Measurements from ENCODE around the gene AOPEP. TPM values are rescaled to one million over a fixed set of nuclear protein-coding genes. Genes with fewer than 3 reads are reported as not detected.

AOPEP gene
- total RNA-seq, 1 donor from 2014 or later = 75.3 TPM

DNA sequence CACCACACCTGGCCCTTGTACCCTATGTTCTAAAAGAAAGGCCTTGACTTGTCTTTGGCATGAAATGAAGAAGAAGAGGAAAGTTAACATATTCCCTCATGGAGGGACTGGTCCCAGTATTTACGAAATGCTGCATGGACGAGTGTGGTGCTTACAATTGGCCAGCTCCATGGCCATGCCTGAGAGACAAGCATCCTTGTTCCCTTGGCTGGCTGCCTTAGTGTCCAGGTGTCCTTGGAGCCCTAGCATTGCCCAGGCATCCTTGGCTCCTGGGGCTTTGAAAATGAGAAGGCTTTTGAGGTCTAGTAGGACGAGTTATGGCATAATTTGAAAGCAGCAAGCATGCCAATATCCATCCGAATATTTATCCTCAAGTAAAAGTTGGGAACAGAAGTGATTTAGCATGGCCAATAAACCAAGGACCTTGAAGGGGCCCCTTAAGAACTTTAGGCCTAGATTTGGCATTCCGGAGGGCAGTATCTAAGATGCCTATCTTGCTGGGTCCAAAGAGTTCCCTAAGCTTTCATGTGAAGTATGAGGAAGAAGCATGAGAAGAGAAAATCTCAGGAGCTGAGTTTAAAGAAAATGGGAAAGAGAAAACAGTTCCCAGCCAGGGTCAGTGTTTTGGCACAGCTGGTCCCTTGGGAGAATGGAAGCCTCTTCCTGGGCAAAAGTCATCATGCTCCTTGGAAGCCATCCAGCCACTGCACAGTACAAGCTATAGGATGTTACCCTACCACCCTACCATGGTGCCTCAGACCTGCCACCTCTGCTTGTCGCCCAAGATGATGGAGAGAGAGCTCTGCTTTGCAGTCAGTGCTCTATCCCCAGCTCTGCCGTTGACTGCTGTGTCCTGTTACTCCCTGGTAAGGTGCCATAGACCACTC is 91.0 kb downstream of the AOPEP start:
- H2AFZ ChIP-seq (ENCODE audit: low read depth, low read length) = no peak overlapping the region
- FAIRE-seq (no peak), DNase-seq (ENCODE audit: low read depth) (no peak)
- no peaks in the 10 kb centered on the region for H3K27me3 ChIP-seq (ENCODE audit: insufficient read depth, low read length)
- no peaks in the 10 kb centered on the region for H3K27me3 Mint-ChIP-seq (ENCODE audit: low read depth, unreplicated experiment)
- H4K20me1 ChIP-seq (ENCODE audit: insufficient read depth, low read length) = no peaks in the 10 kb centered on the region
- H3K4me3 Mint-ChIP-seq (ENCODE audit: unreplicated experiment) = no peak overlapping the region
- no peaks in the 10 kb centered on the region for H3K9me3 ChIP-seq (ENCODE audit: insufficient read depth, low read depth, low read length)
- no peak for TF ChIP-seq CTCF (IDR thresholded peaks at IDR 0.05; ENCODE audit: insufficient read depth, low read depth, low read length)
- no peak overlapping the region for H3K9ac ChIP-seq (ENCODE audit: low read length)
- H3K79me2 ChIP-seq (ENCODE audit: insufficient read depth, low read length) = no peaks in the 10 kb centered on the region
- H3K36me3 Mint-ChIP-seq (ENCODE audit: low read depth, unreplicated experiment) = peaks cover 30% of the 10 kb centered on the region
- H3K4me3 ChIP-seq (ENCODE audit: insufficient read depth, low read depth, low read length) = no peak overlapping the region
- no peaks in the 10 kb centered on the region for H3K36me3 ChIP-seq (ENCODE audit: insufficient read depth, low read length)
- no peaks in the 10 kb centered on the region for H3K9me3 Mint-ChIP-seq (ENCODE audit: unreplicated experiment)
- peak overlapping the region; percentile 58 for H3K27ac Mint-ChIP-seq (ENCODE audit: unreplicated experiment)
- no peak overlapping the region for H3K27ac ChIP-seq (ENCODE audit: low read depth, low read length)
- H3K4me2 ChIP-seq (ENCODE audit: low read length) = no peak overlapping the region
- H3K4me1 ChIP-seq (ENCODE audit: insufficient read depth, low read length) = peaks cover 20% of the 10 kb centered on the region
- peaks cover 35% of the 10 kb centered on the region for H3K4me1 Mint-ChIP-seq (ENCODE audit: low read depth, unreplicated experiment)

GRCh38 chr9:94818178-94818541 is 91.7 kb downstream of the AOPEP start:
- Histone ChIP-seq H3K9me3 (ENCODE audit: insufficient read depth, low read depth, low read length) (no peaks in the 10 kb centered on the region), H2AFZ (ENCODE audit: low read depth, low read length) (no peak overlapping the region), H3K9ac (ENCODE audit: low read length) (no peak overlapping the region), H3K36me3 (ENCODE audit: insufficient read depth, low read length) (no peaks in the 10 kb centered on the region), H3K27me3 (ENCODE audit: insufficient read depth, low read length) (no peaks in the 10 kb centered on the region), H4K20me1 (ENCODE audit: insufficient read depth, low read length) (no peaks in the 10 kb centered on the region), H3K4me1 (ENCODE audit: insufficient read depth, low read length) (peaks cover 20% of the 10 kb centered on the region), H3K4me2 (ENCODE audit: low read length) (no peak overlapping the region), H3K27ac (ENCODE audit: low read depth, low read length) (no peak overlapping the region), H3K4me3 (ENCODE audit: insufficient read depth, low read depth, low read length) (no peak overlapping the region), H3K79me2 (ENCODE audit: insufficient read depth, low read length) (no peaks in the 10 kb centered on the region)
- Mint-ChIP-seq H3K9me3 (ENCODE audit: unreplicated experiment) (no peaks in the 10 kb centered on the region), H3K36me3 (ENCODE audit: low read depth, unreplicated experiment) (peaks cover 34% of the 10 kb centered on the region), H3K27ac (ENCODE audit: unreplicated experiment) (no peak overlapping the region), H3K27me3 (ENCODE audit: low read depth, unreplicated experiment) (no peaks in the 10 kb centered on the region), H3K4me1 (ENCODE audit: low read depth, unreplicated experiment) (peaks cover 33% of the 10 kb centered on the region), H3K4me3 (ENCODE audit: unreplicated experiment) (no peak overlapping the region)
- DNase-seq (ENCODE audit: low read depth) (peak; percentile 51), FAIRE-seq (no peak)
- TF ChIP-seq EZH2 (IDR thresholded peaks at IDR 0.05; ENCODE audit: insufficient read depth, low read length) = no peak
- no peak for TF ChIP-seq CTCF (IDR thresholded peaks at IDR 0.05; ENCODE audit: insufficient read depth, low read depth, low read length)

GRCh38 chr9:94819161-94819687 is 92.7 kb downstream of the AOPEP start:
- Mint-ChIP-seq H3K4me3 (ENCODE audit: unreplicated experiment) (no peak overlapping the region), H3K9me3 (ENCODE audit: unreplicated experiment) (no peaks in the 10 kb centered on the region), H3K27me3 (ENCODE audit: low read depth, unreplicated experiment) (no peaks in the 10 kb centered on the region), H3K27ac (ENCODE audit: unreplicated experiment) (no peak overlapping the region), H3K4me1 (ENCODE audit: low read depth, unreplicated experiment) (peaks cover 27% of the 10 kb centered on the region), H3K36me3 (ENCODE audit: low read depth, unreplicated experiment) (peaks cover 35% of the 10 kb centered on the region)
- Histone ChIP-seq H2AFZ (ENCODE audit: low read depth, low read length) (no peak overlapping the region), H3K4me1 (ENCODE audit: insufficient read depth, low read length) (peaks cover 20% of the 10 kb centered on the region), H3K27ac (ENCODE audit: low read depth, low read length) (no peak overlapping the region), H3K79me2 (ENCODE audit: insufficient read depth, low read length) (no peaks in the 10 kb centered on the region), H3K9ac (ENCODE audit: low read length) (no peak overlapping the region), H3K27me3 (ENCODE audit: insufficient read depth, low read length) (no peaks in the 10 kb centered on the region), H4K20me1 (ENCODE audit: insufficient read depth, low read length) (no peaks in the 10 kb centered on the region), H3K9me3 (ENCODE audit: insufficient read depth, low read depth, low read length) (no peaks in the 10 kb centered on the region), H3K4me3 (ENCODE audit: insufficient read depth, low read depth, low read length) (no peak overlapping the region), H3K36me3 (ENCODE audit: insufficient read depth, low read length) (no peaks in the 10 kb centered on the region), H3K4me2 (ENCODE audit: low read length) (no peak overlapping the region)
- DNase-seq (ENCODE audit: low read depth) (no peak), FAIRE-seq (no peak)
- TF ChIP-seq EZH2 (IDR thresholded peaks at IDR 0.05; ENCODE audit: insufficient read depth, low read length) (no peak), CTCF (IDR thresholded peaks at IDR 0.05; ENCODE audit: insufficient read depth, low read depth, low read length) (no peak)

All from astrocyte (in vitro differentiated cells and primary cell).